ENCODE results near the gene PDIA5.

- TF ChIP-seq CTCF (IDR thresholded peaks at IDR 0.05), result no peak
- no peak for TF ChIP-seq EZH2 (IDR thresholded peaks at IDR 0.05; ENCODE audit: borderline replicate concordance, insufficient read depth, low read depth, low read length, poor library complexity, severe bottlenecking)
Measured at GRCh38 chr3:123071146-123071545, 4.3 kb downstream of the PDIA5 start.
